Ascending aorta (tissue), 2 donors: ENCODE measurements around the gene DDT. TPM values are rescaled to one million over a fixed set of nuclear protein-coding genes. Genes with fewer than 3 reads are reported as not detected.
"Not testable (repeated sequence)": the region's sequence is repeated elsewhere in the genome, so short reads cannot be mapped to it uniquely, and the experiment has no call there.

Experiments
- DNase-seq, 2 donors: peaks; one replicate each; pipeline ENCODE4 v3.0.0-alpha.2; 2019; ENCODE audit warnings: low spot score in 2 of 2
- H3K27ac ChIP-seq, 2 donors: fragments of 200-600 bp; sonication (generic); one replicate each; pipeline ENCODE4 v1.5.1; 2016 to 2017; ENCODE audit warnings: mild to moderate bottlenecking in 1 of 2
- H3K27me3 ChIP-seq: fragments of 200-600 bp; sonication (generic); one replicate; pipeline ENCODE4 v1.5.1; 2017
- H3K36me3 ChIP-seq, 2 donors: fragments of 200-600 bp; sonication (generic); one replicate each; pipeline ENCODE4 v1.5.1; 2016
- H3K4me1 ChIP-seq, 2 donors: fragments of 200-600 bp; sonication (generic); one replicate each; pipeline ENCODE4 v1.5.1; 2016 to 2017; ENCODE audit warnings: mild to moderate bottlenecking in 1 of 2
- H3K4me3 ChIP-seq, 2 donors: fragments of 200-600 bp; sonication (generic); one replicate each; pipeline ENCODE4 v1.5.1; 2016 to 2017; ENCODE audit warnings: mild to moderate bottlenecking in 1 of 2
- H3K9me3 ChIP-seq, 2 donors: fragments of 200-600 bp; sonication (generic); one replicate each; pipeline ENCODE4 v1.5.1; 2016
- CTCF ChIP-seq, 3 experiments: fragments of 200-600 bp in 2 of 3; fragments of 450-650 bp in 1 of 3; sonication (generic) in 2 of 3; IDR thresholded peaks; one replicate each; pipeline ENCODE4 v1.5.1; 2016 to 2019; ENCODE audit warnings: antibody characterized with exemption in 3 of 3, mild to moderate bottlenecking in 1 of 3, moderate library complexity in 1 of 3
- intact Hi-C: fragments of 100-400 bp; cut with DNase I; formaldehyde crosslinking; loops from one replicate; pipeline ENCODE4 v1.15.1; 2023
- total RNA-seq: library from RNA; depleted of rRNA; stranded (reverse); fragments of >200 nt; gene quantifications from one replicate; pipeline ENCODE4 v1.1.0, GENCODE V29; 2016

The DDT gene
- total RNA-seq, 1 donor from 2014 or later: 275 TPM

- H3K9me3 ChIP-seq, H3K36me3 ChIP-seq, DNase-seq, H3K27ac ChIP-seq, intact Hi-C loops, H3K4me1 ChIP-seq, H3K4me3 ChIP-seq, H3K27me3 ChIP-seq: not testable (repeated sequence)
Measured at GRCh38 chr22:23949764-23950163, 24.5 kb downstream of the DDT start.

- H3K27me3 ChIP-seq, H3K36me3 ChIP-seq, H3K9me3 ChIP-seq, H3K4me1 ChIP-seq, DNase-seq, intact Hi-C loops, H3K27ac ChIP-seq, H3K4me3 ChIP-seq: not testable (repeated sequence)
Measured at GRCh38 chr22:23947391-23947790, 26.9 kb downstream of the DDT start.

GRCh38 chr22:23940166-23940565 is 34.1 kb downstream of the DDT start:
- H3K36me3 ChIP-seq, H3K4me1 ChIP-seq, H3K27me3 ChIP-seq, DNase-seq, H3K27ac ChIP-seq, H3K9me3 ChIP-seq, H3K4me3 ChIP-seq, intact Hi-C loops: not testable (repeated sequence)

GRCh38 chr22:23939017-23939357 is 35.3 kb downstream of the DDT start:
- no peak overlapping the region for H3K27ac ChIP-seq
- H3K4me3 ChIP-seq: no peak overlapping the region
- intact Hi-C loops: no loop called here
- no peaks in the 10 kb centered on the region for H3K9me3 ChIP-seq
- no peak for TF ChIP-seq CTCF (IDR thresholded peaks at IDR 0.05)
- no peaks in the 10 kb centered on the region for H3K36me3 ChIP-seq
- DNase-seq: no peak
- no peaks in the 10 kb centered on the region for H3K27me3 ChIP-seq
- no peaks in the 10 kb centered on the region for H3K4me1 ChIP-seq

- H3K4me1 ChIP-seq: no peaks in the 10 kb centered on the region
- H3K36me3 ChIP-seq: no peaks in the 10 kb centered on the region
- H3K27me3 ChIP-seq: no peaks in the 10 kb centered on the region
- no peak overlapping the region for H3K4me3 ChIP-seq
- no peak overlapping the region for H3K27ac ChIP-seq
- no peak for TF ChIP-seq CTCF (IDR thresholded peaks at IDR 0.05)
- no peaks in the 10 kb centered on the region for H3K9me3 ChIP-seq
- intact Hi-C loops: no loop called here
- no peak for DNase-seq
Measured at GRCh38 chr22:23938328-23939016, 35.8 kb downstream of the DDT start.

GRCh38 chr22:23926561-23926960 is 47.7 kb downstream of the DDT start:
- Histone ChIP-seq H3K9me3 (no peaks in the 10 kb centered on the region), H3K36me3 (peaks cover 0 to 52% of the 10 kb centered on the region in 2 donors), H3K4me3 (no peak overlapping the region), H3K27me3 (no peaks in the 10 kb centered on the region), H3K4me1 (no peaks in the 10 kb centered on the region), H3K27ac (no peak overlapping the region)
- intact Hi-C loops: loop anchor here (5.0 kb wide), 1 partner anchor 46 kb away; the partner anchor contains the start of gene DDT
- TF ChIP-seq CTCF (IDR thresholded peaks at IDR 0.05): no peak
- DNase-seq: peak in 1 of 2 donors; percentile 55

GRCh38 chr22:23925020-23925606 is 49.1 kb downstream of the DDT start:
- intact Hi-C loops: loop anchor here (5.0 kb wide), 1 partner anchor 47 kb away; the partner anchor contains the start of gene DDT

More at GRCh38 chr22:23925020-23925606, 49.1 kb downstream of the DDT start:
- peaks cover 0 to 52% of the 10 kb centered on the region in 2 donors for H3K36me3 ChIP-seq
- DNase-seq: no peak
- H3K9me3 ChIP-seq: no peaks in the 10 kb centered on the region
- no peak overlapping the region for H3K4me3 ChIP-seq
- no peaks in the 10 kb centered on the region for H3K4me1 ChIP-seq
- H3K27ac ChIP-seq: no peak overlapping the region
- TF ChIP-seq CTCF (IDR thresholded peaks at IDR 0.05): no peak
- no peaks in the 10 kb centered on the region for H3K27me3 ChIP-seq
